Adrenal gland (tissue), 5 donors: ENCODE measurements around the gene METTL24.

ENCODE experiments used
- CTCF ChIP-seq, 6 experiments: fragments of 450-650 bp in 4 of 6; fragments of 200-600 bp in 2 of 6; sonication (generic) in 1 of 6; IDR thresholded peaks; 1 replicate in 5 of 6; 2 replicates in 1 of 6; pipeline versions ENCODE4 v1.5.1 to v1.8.0; 2016 to 2021; ENCODE audit warnings: antibody characterized with exemption in 6 of 6, mild to moderate bottlenecking in 2 of 6, moderate library complexity in 1 of 6
- POLR2A ChIP-seq, 2 donors: fragments of 450-650 bp; IDR thresholded peaks; one replicate each; pipeline ENCODE4 v1.6.1; 2017; ENCODE audit warnings: antibody characterized with exemption in 2 of 2, mild to moderate bottlenecking in 2 of 2, moderate library complexity in 1 of 2
- donor health status: DM: no; HTN: no; CAD: no.

- TF ChIP-seq CTCF (IDR thresholded peaks at IDR 0.05) (no peak), POLR2A (IDR thresholded peaks at IDR 0.05) (no peak)
Measured at GRCh38 chr6:110325197-110325596, 33.0 kb downstream of the METTL24 start.
